ENCODE results near the gene PRR16.

GRCh38 chr5:120638449-120638848 lies 174.3 kb downstream of the PRR16 start:
- no peak for TF ChIP-seq CTCF (IDR thresholded peaks at IDR 0.05)
- TF ChIP-seq REST (IDR thresholded peaks at IDR 0.05; ENCODE audit: insufficient read depth in 1 of 2, low read depth in 2 of 2, low read length in 1 of 2): no peak
- TF ChIP-seq POLR2AphosphoS5 (IDR thresholded peaks at IDR 0.05; ENCODE audit: low read depth, low read length): no peak
- no peak for TF ChIP-seq SIN3A (IDR thresholded peaks at IDR 0.05; ENCODE audit: borderline replicate concordance, insufficient read depth, low read depth, low read length)

Measured in Panc1 (cell line).